Cardiac septum (tissue), 1 donor: ENCODE results near the gene MICU1. TPM values are rescaled to one million over a fixed set of nuclear protein-coding genes. Genes with fewer than 3 reads are reported as not detected.

Experiments
- DNase-seq: peaks from one replicate; pipeline ENCODE4 v3.0.0-alpha.2; 2020; ENCODE audit warnings: low spot score
- intact Hi-C: fragments of 100-400 bp; cut with DNase I; formaldehyde crosslinking; loops from one replicate; pipeline ENCODE4 v1.14.0; 2022
- total RNA-seq: library from RNA; stranded (reverse); fragmentation: NEBNext Ultra II Directional; extraction: Animal tissue kit (Norgen Biotek cat#: 25700); gene quantifications from one replicate; pipeline ENCODE4 v1.2.1, GENCODE V29; 2021
- donor health status: DM: no; HTN: no; CAD: no.

Gene MICU1
- total RNA-seq, 1 donor from 2014 or later = 43.2 TPM

DNA sequence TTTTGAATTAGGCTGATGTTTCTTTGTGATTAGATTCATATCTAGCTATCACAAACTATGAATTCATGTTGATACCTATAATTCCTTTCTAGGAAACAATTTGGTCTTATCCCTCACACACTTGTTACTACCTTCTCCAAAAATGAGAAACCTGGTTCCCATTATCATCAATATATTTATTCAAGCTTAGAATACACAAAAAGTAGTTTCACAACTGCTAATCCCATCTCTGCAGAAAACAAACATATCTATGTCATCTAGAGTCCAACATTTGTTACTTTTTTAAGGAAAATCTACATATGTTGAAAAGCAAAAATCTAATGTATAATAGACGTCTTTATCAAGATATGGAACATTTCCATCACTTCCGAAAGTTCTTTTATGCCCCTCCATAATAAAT lies 110.4 kb downstream of the MICU1 start:
- DNase-seq = no peak
- intact Hi-C loops = no loop called here

DNA sequence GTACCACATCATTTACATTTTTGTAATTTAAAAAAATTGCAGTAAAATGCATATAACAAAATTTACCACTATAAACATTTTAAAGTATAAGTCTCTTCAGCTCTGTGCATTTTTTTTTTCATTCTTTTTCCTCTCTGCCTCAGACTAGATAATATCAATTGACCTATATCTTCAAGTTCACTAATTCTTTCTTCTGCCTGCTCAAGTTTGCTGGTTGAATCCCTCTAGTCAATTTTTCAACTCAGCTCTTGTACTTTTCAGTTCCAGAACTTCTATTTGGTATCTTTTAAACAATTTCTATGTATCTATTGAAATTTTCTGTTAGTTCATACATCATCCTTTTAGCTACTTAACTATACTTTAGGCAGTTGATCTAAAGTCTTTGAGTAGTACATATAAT lies 112.0 kb downstream of the MICU1 start:
- DNase-seq = no peak
- intact Hi-C loops = no loop called here

DNA sequence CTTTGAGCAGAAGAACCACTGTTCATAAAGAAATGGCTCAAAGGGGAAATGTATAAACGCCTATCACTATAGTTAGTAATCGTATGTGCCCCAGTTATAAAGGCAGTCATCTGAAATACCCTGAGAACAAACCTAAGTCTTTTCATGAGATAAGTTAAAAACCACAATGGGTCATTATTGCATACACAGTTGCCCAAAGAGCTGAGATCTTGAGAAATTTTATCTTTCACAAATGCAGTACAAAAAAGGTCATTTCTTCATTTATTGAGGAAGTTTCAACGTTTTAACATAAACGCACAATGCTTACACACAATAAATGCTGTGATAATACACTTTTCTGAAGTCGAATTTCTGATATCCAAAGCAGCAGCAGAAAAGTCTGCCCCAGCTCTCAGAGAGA lies 114.4 kb downstream of the MICU1 start:
- DNase-seq = no peak
- intact Hi-C loops = no loop called here

GRCh38 chr10:72509941-72510340 lies 115.9 kb downstream of the MICU1 start:
- DNase-seq = no peak
- intact Hi-C loops = no loop called here

DNA sequence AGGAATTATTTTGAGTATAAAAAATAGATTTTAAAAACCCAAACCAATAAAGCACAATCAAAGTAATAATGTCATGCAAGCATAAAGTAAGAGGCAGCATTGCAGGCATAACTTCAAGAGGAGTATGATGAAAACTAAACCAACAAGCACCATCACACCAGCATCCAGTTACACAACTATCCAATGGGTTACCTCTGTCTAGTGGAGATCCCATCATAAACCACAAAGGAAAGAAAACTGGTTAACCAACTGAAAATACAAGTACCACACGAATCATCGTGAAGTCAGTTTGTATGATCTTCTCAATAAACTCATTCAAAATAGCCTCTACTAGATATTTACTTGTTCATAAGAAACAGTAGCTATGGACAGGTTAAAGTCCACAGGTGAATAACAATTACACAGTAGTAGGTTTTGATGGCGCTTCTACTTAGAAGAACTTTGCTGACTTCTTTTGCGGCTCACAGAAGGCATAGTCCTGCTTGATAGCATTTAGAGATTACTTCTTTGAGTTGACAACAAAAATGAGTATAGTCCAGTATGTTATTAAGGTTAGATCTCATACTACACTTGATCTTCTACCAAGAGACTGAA lies 116.6 kb downstream of the MICU1 start:
- intact Hi-C loops = no loop called here
- no peak for DNase-seq

DNA sequence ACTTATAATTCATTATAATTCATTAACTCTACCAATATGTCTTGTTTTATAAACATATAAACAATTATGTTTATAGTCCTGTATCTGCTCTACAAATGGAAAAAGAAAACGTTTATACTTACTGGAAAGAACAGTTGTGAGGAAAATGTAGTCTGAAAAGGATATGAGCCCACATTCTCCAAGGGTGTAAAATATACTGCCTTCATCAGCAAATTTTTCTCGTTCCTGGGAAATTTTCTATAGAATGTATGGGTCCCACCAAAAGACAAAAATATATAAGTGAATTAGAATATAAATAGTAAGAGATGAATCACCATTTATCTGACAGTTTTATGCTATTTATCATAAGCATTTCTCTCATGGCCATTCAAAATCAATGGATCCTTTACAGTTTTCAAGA lies 117.8 kb downstream of the MICU1 start:
- intact Hi-C loops = no loop called here
- DNase-seq = no peak

DNA sequence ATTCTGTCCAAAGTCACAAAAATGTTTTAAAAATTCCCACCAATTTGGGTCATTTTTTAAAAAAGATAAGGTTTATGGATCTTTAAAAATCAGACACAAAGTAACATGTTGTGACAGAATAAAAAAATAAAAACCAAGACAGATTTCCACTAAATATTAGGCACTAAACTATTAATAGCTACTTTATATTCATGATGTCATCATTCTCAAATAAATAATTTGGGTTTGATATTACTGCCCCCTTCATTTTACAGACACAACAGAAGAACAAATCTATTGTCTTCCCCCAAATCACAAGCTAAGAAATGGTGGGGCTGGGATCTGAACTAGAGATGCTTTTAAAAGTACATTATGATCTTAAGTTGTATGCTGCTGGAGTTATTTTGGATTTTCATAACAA lies 119.4 kb downstream of the MICU1 start:
- intact Hi-C loops = no loop called here
- DNase-seq = no peak

DNA sequence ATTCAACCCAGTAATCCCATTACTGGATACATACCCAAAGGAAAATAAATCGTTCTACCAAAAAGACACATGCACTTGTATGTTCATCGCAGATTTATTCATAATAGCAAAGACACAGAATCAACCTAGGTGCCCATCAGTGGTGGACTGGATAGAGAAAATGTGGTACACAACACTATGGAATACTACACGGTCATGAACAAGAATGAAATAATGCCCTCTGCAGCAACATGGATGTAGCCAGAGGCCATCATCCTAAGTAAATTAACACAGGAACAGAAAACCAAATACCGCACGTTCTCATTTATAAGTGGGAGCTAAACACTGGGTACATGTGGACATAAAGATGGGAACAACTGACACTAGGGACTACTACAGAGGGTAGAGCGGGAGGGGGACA lies 120.4 kb downstream of the MICU1 start:
- DNase-seq = no peak
- intact Hi-C loops = no loop called here

DNA sequence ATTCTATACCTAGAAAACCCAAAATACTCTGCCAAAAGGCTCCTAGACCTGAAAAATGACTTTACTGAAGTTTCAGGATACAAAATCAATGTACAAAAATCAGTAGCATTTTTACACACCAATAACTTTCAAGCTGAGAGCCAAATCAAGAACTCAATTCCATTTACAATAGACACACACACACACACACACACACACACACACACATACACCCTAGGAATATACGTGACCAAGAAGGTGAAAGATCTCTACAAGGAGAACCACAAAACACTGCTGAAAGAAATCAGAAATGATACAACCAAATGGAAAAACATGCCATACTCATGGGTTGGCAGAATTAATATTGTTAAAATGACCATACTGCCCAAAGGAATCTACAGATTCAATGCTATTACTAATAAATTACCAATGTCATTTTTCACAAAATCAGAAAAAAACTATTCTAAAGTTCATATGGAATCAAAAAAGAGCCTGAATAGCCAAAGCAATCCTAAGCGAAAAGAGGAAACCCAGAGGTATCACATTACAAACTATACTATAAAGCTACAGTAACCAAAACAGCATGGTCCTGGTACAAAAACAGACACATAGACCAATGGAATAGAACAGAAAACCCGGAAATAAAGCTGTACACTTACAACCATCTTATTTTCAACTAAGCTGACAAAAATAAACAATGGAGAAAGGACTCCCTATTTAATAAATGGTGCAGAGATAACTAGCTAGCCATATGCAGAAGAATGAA lies 122.0 kb downstream of the MICU1 start:
- no peak for DNase-seq
- intact Hi-C loops = no loop called here

DNA sequence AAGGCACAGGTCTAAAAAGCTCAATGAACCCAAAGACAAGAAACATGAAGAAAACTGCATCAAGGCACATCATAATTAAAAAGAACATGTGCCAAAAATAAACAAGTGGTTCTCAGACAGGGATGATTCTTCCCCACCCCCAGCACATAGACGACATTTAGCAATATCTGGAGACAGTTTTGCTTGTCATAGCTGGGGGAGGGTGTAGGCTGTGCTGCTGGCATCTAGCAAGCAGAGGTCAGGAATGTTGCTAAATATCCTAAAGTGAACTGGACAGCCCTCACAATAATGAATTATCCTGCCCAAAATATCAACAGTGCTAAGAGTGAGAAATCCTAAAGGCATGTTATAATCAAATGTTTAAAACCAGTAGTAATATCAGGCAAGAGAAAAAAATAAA lies 122.6 kb downstream of the MICU1 start:
- no peak for DNase-seq
- intact Hi-C loops = no loop called here

DNA sequence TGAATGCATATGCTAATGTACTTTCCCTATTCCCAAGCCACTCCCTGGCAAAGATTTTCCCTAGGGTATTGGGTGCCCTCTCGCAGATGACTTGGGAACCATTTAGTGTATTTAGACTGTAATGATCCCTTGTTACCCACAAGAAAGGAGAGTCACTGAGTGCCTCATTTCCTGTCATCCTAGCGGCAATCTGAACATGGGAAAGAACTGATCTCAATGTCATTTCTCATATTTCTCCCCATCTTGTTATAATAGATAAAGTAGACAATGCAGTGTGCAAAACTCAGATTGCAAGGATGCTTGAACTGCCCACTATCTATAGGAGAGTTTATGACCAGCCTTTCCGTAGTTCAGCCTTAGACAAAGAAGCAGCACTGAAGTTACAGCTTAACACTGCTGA lies 123.3 kb downstream of the MICU1 start:
- intact Hi-C loops = no loop called here
- DNase-seq = no peak

DNA sequence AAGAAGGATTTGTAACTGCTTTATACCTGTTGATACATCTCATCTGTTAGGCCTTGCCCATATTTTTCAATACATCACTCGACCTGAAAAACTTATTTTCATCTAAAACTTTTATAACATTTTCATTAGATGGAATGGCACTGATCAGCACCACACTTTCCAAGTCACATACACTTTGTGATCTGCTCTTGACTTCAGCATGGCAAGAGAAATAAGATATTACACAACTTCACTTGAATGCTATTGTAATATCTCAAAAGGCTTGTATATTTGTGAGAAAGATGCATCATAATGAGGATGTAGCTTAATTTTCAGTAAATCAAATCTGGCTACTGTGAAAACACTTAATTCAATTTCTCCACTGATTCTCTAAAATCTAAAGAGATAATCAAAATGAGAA lies 126.2 kb downstream of the MICU1 start:
- DNase-seq = no peak
- intact Hi-C loops = no loop called here

GRCh38 chr10:72490951-72491350 lies 134.9 kb downstream of the MICU1 start:
- DNase-seq = no peak
- intact Hi-C loops = no loop called here

DNA sequence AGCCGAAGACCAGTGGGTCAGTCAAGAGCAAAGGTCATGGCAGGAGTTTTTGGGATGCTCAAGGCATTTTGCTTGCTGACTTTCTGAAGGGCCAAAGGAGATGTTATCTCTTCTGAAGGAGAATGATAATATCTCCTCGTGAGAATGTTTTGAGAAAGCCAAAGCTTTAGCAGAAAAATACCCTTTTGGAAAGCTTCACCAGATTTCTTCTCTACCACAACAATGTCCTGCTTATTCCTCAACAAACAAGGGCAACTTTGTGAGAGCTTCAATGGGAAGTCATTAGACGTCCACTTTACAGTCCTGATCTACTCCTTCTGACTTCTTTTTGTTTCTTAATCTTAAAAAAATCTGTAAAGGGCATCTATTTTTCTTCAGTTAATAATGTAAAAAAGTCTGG lies 138.4 kb downstream of the MICU1 start:
- DNase-seq = no peak
- intact Hi-C loops = no loop called here

- intact Hi-C loops = no loop called here
- no peak for DNase-seq
Measured at GRCh38 chr10:72487116-72487515, 138.8 kb downstream of the MICU1 start.

- DNase-seq = no peak
- intact Hi-C loops = no loop called here
Measured at GRCh38 chr10:72485701-72486100, 140.2 kb downstream of the MICU1 start.

DNA sequence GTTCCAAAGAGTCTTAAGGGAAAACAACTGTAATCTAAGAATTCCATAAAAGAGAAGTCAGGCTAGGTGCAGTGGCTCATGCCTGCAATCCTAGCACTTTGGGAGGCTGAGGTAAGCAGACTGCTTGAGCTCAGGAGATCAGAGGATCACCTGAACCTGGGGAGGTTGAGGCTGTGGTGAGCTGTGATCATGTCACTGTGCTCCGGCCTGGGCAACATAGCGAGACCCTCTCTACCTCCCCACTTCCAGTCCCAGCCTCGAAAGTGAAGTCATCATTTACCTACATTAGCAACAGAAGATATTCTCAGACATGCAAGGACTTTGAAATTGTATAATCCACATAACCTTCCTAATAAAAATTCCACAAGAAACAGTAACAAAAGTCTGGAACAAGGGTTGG lies 141.4 kb downstream of the MICU1 start:
- intact Hi-C loops = no loop called here
- DNase-seq = no peak

- DNase-seq = peak; percentile 82
- intact Hi-C loops = no loop called here
Measured at GRCh38 chr10:72483471-72483870, 142.4 kb downstream of the MICU1 start.

DNA sequence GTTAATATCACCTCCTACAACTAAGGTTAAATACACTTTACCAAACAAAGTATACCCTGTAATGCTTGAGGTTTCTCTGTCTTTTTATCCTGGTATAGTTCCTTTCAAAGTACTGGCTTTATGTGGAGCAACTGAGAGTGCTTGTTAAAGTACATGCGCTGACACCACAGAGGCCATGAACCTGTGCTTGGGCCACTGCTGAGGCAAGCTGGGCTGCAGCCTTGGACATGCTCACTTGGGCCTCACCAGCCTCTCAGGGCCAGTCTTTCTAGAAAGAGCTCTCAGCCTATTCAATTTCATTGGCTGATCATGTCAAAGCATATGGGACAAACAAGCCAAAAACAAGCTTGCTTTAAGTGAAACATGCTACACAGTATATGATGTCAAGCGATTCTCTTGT lies 145.0 kb downstream of the MICU1 start:
- intact Hi-C loops = no loop called here
- no peak for DNase-seq

- intact Hi-C loops = no loop called here
- no peak for DNase-seq
Measured at GRCh38 chr10:72477463-72477862, 148.4 kb downstream of the MICU1 start.

DNA sequence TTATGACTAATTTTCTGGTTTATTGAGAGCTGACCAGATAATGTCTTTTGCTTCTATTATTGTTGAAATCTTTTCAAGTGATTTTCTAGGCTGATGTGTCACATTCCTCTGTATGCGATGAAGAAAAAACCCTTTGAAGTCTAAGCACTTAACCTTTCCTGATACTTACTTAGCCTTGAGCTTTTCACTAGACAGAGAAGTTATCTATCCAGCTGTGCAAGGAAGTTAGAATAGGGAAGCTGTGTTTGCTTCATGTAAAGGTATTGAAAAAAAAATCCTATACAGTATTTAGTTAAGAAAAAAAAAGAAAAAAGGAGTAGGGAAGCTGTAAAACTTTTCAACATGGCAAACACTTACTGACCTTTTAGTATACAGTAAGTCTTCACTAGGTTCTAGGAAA lies 153.6 kb downstream of the MICU1 start:
- intact Hi-C loops = no loop called here
- DNase-seq = no peak

DNA sequence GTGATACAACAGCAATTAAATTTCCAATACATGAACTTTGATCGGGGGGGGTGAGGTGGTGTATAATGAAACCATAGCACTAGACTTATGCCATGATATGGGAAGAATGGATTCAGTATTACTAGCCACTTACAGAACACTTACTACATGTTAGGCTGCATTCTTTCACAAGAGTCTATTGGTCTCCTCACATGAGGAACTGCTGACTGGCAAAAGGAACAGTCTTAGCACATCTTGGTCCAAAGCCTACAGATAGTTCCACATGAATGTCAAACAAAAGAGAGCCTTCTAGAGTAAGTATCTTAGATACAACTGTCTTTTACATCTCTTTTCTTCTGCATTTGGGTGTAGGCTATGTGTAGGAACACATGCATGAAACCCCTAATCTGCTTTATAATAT lies 155.2 kb downstream of the MICU1 start:
- intact Hi-C loops = no loop called here
- DNase-seq = no peak
